GM23248 (cell line): Measurements from ENCODE around the gene ETF1.

Experiments used
- EZH2 ChIP-seq: fragments of 200-600 bp; sonication (generic); IDR thresholded peaks from 2 replicates; pipeline ENCODE4 v1.6.1; 2018; ENCODE audit warnings: antibody characterized with exemption, mild to moderate bottlenecking; ENCODE audit not compliant: insufficient read depth, poor library complexity, severe bottlenecking
- EZH2phosphoT487 ChIP-seq: fragments of 200-600 bp; sonication (generic); IDR thresholded peaks from 2 replicates; pipeline ENCODE4 v1.6.1; 2018; ENCODE audit warnings: antibody characterized with exemption, moderate library complexity, mild to moderate bottlenecking, low read depth; ENCODE audit not compliant: insufficient read depth

DNA sequence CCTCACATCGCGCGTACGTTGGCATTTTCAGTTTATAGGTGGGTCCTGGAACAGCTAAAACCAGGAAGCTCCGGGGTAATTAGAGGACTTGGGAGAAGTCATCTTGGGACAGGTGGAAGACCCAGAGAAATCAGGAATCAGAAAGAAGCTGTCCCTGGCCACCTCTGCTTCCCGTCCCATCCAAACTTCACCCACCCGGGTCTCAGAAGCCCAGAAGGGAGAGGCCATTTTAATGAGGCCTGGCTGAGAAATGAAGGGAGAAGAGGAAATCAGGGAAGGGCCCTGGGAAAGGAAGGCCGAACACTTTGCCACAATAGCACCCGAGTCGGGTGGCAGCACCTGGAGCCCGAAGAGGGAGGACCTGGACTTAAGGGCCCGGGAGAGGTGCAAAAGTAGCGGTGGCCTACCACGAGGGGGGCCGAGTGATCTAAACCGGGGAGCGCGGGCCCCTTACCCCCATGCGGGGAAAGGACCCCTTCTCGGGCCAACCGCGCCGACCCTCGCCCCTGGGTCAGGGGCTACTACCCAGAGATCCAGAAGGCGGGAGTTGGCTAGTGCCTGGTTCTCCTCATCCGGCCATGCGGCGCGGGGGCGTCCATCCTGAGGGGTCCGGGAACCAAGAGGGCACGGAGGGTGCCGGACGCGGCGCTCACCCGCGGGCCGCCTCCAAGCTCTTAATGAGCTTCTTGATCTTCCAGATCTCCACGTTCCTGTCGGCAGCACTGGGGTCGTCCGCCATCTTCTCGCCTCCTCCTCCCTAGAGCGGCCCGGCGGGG is 668 bp downstream of the ETF1 start:
- TF ChIP-seq EZH2 = no peak
- TF ChIP-seq EZH2phosphoT487 = no peak
